GM21526 (cell line): Measurements from ENCODE around the gene RAD51B.

Source experiments
- ATAC-seq: cut with Tn5 transposase; IDR thresholded peaks from one replicate; pipeline ENCODE4 v1.9.1; 2021; ENCODE audit warnings: moderate library complexity; ENCODE audit not compliant: unreplicated experiment, low FRiP score

Gene RAD51B

DNA sequence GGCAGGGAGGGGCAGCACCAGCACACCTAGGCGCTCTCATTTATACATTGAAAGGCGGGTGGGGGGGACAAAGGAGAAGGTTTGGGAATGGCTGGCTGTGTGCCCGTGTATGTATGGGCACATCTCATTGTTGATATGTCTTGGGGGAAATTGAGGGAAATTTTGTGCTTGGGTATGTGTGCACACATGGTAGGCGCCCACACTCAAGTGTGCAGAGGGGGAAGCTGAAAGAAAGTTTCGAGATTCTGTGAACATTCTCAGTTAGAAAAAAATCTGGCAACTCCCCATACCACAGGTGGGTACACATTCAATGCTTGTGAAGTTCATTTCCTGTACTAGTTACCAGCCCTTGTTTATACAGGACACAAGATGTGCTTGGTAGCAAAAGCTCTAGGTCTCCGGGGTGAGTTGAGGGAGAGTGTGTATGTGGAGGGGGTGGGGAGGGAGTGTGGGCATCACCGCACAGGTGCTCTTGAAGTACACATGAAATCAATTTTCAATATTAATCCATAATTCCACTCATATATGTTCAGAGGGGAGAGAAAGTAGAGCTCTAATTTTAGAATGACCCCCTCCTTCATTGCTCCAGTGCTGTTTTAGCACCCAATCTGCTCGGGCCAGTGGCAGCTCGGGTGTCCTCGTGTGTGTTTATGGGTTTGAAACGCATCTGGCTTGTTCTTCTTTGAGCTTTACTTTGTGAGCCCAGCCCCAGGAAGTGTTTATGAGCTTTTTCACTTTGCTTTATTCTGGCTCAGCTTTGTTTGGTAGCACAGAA, 687.3 kb downstream of the RAD51B start:
- peak; percentile 52 for ATAC-seq

DNA sequence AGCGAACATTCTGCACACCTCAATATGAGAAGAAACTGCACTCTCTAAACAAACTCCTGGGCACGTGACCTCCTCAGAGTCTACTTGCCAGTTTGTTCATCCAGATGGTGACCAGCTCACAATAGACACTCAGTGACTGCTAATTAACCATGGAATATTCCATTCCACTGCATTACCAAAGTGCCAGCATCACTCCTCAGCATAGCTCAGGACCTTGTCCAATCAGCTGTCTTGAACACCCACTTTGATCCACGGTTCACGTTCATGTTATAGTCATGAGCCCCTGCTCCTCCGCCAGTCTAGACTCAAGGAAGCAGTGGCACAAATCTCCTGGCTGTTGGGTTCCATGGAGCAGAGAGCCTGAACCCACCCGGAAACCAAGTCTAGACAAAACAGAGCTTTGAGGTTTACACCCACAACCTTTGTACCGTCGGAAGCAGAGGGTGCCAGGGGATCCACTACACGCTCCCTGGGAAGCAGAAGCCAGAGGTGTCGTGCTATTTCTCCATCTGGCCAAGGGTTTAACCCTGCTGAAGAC, 688.0 kb downstream of the RAD51B start:
- no peak for ATAC-seq

GRCh38 chr14:68508581-68508980, 689.0 kb downstream of the RAD51B start:
- no peak for ATAC-seq

DNA sequence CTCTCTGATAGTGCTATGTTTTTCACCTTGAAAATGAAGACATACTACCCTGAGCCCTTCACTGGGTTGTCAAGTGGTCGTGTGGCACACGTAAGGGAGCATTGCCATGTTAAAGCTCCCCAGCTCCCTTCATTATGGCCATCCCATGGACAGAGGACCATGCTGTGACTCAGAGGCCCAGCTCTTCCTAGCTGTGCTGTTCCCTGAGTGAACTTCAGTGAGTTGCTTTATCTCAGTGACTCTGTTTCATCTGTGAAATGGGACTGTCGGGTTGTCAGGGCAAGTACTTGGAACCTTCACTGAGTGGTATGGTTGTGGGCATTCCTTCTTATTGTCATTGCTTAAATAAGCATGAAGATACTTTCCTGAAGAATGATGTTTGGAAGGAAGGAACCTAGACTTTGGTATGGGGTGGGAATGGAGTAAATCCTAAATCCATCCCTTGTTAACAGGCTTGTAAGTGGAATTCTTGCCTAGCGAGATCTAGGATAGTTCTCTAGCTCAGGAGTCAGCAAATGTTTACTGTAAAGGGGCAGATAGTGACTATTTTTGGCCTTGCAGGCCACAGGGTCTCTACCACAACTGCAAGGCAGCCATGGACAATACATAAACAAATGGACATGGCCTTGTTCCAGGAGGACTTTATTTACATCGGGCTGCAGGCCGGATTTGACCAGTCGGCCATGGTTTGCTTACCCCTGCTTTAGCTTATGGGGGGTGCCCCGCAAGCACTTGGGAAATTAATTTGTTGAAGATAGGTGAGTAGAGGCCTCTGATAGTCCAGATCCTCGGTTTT, 689.8 kb downstream of the RAD51B start:
- ATAC-seq: no peak

DNA sequence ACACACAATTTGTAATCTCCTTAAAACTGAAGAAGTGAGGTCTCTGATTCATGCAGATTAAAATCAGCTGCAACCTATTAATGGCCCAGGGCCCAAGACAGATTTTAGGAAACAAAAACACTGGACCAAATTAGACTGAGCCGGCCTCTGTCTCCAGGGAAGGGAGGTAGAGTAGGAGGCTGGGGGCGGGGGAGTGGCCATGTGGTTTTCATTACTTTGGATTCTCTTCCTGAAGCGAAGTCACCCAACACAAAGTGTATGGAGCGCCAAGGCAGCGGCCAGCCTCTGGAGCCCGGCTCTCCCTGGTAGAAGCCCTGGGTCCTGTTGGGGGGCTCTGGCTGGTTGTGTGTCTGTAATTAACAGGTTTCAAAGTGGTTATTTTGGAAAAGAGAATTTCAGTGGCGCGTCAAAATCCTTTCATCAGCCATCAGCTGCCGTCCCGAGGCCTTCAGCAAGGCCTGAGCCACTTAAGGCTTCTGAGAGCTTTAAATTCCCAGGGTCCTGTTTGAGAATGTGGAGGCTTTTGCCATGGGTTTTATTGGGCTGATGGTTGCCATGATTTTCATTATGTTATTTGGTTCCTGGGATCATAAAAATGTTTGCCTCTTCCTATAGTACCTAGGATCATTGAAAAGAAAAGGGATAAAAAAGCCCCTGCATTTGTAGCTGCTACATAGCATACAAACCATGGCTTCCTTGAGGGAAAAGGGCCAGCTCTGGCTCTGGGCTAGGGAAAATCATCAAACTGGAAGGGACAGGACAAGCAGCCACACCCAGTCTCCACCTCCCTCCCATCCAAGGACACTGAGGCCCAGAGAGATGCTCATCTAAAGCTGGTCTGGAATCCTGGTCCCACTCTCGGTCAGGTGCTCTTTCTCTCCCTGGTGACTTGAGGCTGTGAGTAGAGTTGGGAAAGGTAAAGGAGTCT, 690.9 kb downstream of the RAD51B start:
- ATAC-seq: no peak

- ATAC-seq: no peak
Measured at GRCh38 chr14:68511129-68512047, 691.8 kb downstream of the RAD51B start.

- ATAC-seq: no peak
Measured at GRCh38 chr14:68512088-68512487, 692.5 kb downstream of the RAD51B start.

DNA sequence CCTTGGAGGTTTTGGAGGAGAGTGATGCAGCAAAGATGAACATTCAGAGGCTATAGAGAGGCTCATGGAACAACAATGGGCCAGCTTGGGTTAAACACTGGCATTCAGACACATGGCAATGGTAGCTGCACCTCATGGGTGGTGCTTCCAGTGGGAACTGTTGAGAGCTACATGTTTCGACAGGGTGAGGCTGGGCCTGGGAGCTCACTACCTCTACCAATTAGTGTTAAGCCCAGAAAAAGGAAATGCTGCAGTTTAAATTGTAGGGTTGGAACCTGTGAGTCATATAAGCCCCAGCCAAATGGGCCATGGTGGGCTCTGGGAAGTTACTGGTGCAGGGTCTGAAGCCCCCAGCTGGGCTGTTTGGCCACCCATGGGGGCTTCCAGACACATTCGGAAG, 693.6 kb downstream of the RAD51B start:
- ATAC-seq: no peak

- peak; percentile 67 for ATAC-seq
Measured at GRCh38 chr14:68513838-68514607, 694.4 kb downstream of the RAD51B start.

DNA sequence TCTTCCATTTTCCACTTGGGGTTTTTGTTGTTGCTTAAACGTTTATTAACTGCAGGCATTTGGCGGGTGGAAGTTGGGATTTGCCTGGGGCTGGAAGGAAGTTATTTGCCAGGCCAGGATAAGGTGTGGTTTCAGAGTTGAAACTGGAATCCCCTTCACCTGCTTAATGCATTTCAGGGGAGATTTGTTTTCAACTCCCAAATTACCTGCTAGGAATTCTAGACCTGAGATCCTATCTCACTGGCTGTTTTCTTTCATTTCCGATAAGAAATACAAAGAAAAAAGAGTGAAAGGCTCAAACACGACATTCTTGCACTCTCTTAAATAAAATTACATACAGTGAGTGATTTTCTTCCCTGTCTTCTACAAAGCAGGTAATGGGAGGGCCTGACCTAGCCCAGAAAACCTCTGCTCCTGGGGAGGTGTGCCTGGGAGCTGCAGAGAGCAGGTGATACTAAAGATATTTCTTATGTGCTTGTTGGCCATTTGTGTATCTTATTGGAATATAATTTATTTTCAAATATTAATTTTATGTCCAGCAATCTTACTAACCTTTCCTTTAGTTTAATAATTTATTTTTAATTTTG, 695.1 kb downstream of the RAD51B start:
- no peak for ATAC-seq

- ATAC-seq: no peak
Measured at GRCh38 chr14:68516342-68516741, 696.8 kb downstream of the RAD51B start.

- no peak for ATAC-seq
Measured at GRCh38 chr14:68518166-68518565, 698.6 kb downstream of the RAD51B start.

DNA sequence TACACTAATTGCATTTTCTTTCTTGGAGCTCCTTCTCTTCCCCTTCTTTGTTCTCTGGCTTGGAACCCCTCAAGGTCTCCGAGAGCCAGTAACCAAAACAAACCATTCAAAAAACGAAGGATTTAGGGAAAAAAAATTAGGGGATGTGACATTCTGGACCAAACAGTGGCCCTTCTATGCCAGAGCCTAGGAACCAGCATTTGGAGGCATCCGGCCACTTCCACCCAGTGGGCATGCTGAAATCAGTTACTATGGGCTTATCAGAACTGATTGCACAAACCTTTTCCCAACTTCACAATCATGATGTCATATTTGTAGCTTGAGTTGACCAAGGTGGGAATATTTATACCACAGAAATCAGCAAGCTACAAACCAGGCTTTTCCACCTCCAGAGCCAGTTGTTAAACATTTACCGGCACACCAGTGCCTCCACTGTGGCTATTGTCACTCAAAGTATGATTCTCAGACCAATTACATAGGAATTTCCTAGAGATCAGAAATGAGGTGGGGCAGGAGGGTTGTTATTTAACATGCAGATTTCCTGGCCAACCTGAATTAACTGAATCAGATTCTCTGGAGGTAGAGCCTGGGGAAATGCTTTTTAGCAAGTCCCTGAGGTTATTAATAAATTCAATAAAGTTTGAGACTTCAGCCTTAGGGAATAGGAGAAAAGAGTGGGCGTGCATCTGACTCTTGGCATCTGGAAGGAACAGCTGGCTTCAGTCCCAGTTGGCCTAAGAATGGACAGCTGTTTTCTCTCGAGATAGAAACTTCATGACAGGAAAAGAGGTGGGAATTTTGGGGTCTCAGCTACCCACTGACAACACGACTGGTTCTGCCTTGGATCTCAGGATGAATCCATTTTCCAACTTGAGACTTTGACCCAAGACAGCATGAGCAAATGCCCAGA, 699.4 kb downstream of the RAD51B start:
- no peak for ATAC-seq

GRCh38 chr14:68519671-68520187, 700.1 kb downstream of the RAD51B start:
- no peak for ATAC-seq

- ATAC-seq: no peak
Measured at GRCh38 chr14:68520637-68521556, 701.3 kb downstream of the RAD51B start.

GRCh38 chr14:68521557-68521901, 702.0 kb downstream of the RAD51B start:
- no peak for ATAC-seq
